HG03575 (cell line): ENCODE measurements around the gene AATF.

Experiments
- ATAC-seq: cut with Tn5 transposase; IDR thresholded peaks from one replicate; pipeline ENCODE4 v1.9.1; 2021; ENCODE audit not compliant: unreplicated experiment, insufficient number of reproducible peaks, low FRiP score; ENCODE audit errors: extremely low read depth

The AATF gene

DNA sequence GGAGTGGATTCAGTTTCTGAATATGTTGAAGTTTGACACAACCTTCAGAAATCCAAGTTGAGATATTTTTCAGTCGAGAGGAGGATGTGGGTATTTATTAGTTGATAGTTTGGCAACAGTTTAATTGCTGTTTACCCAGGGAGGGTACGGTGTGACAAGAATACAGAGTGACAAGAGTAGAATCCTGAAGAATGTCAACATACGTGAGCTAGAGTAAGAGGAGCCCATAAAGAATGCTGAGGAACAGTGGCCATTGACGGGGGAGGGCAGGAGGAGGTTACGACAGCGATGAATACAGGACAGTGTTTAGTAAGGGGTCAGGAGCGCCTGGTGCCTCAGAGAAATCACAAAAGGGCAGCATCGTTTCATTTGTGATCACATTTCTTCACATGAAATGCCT lies 76.5 kb downstream of the AATF start:
- ATAC-seq, result no peak

DNA sequence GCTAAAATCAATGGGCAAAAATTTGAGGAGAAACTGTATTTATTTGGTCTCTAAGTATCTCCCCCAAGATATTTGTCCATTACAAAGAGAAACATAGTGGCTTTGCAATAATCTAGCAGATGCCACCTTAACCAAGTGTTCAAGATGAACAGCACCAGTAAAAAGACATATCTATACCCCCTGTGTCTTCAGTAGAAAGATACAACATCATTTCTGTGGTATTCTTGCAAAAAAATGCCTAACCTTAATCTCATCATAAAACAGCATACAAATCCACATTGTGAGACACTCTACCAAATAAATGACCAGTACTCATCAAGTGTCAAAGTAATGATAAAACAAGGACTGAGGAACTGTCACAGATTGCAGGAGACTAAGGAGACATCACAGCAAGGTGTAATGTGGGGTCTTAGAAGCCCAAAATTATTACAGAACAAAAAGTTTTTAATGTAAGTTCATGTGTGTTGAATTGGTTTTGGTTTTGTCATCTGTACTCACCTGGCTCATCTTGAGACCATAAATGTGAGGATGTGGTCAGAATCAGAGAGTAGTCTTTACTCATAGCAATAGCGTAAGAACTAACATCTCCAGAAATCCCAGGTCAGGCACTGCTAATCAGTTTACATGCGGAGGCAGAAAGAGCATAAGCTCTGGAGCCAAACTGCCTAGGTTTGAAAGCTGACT lies 77.2 kb downstream of the AATF start:
- no peak for ATAC-seq

DNA sequence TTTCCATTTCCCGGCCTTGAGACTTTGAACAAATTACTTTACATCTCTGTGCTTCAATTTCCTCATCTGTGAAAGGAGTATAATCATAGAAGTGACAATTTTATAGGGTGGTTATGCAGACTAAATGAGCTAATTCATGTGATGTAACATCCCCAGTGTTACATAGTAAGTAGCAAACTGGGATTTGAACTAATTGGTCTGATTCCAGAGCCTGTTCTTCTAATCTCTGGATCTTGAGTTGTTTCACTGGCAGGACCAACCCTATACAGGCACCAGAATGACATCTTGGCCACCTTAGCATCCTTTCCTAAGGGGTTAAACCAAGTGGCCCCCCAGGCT lies 77.7 kb downstream of the AATF start:
- no peak for ATAC-seq

- no peak for ATAC-seq
Observed at GRCh38 chr17:37028040-37028439, 79.3 kb downstream of the AATF start.

DNA sequence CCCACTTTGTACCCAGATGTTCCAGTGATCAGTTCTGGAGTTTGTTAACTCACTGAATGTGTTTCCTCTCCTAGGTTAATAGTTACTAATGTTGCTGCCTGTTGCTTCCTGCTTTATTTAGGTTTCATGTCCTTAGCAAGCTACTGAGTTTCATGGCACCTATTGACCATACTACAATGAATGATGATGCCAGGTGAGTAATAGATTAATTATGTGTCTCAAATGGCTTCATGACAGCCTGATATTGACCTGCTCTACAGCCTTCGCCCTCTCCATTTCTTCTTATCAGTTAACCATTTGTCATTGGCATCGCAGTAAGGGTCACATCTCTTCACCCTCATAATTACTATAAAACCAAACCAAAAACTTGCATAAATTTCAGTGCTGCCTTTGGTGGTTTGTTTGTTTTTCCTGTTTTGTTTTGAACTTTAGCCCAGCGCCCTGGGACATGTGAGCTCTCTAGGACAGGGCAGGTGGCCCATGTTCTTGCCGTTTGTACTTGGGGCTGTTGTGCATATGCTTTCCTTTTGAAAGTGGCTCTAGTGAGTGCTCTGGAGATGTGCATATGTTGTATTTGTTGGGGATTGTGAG lies 82.8 kb downstream of the AATF start:
- ATAC-seq, result no peak

DNA sequence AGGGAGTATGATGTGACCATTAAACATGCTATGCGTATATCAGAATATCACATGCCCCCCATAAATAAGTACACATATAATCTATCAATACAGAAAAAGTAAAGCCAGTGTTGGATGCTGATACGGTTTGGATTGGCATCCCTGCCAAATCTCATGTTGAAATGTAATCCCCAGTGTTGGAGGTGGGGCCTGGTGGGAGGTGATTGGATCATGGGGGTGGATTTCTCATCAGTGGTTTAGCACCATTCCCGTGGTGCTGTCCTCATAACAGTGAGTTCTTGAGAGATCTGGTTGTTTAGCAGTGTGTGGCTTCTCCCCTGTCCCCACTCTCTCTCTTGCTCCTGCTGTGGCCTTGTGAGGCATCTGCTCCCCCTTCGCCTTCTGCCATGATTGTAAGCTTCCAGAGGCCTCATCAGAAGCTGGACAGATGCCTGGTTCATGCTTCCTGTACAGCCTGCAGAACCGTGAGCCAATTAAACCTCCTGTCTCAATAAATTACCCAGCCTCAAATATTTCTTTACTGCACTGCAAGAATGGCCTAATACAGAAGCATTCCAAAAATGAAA lies 88.9 kb downstream of the AATF start:
- no peak for ATAC-seq

DNA sequence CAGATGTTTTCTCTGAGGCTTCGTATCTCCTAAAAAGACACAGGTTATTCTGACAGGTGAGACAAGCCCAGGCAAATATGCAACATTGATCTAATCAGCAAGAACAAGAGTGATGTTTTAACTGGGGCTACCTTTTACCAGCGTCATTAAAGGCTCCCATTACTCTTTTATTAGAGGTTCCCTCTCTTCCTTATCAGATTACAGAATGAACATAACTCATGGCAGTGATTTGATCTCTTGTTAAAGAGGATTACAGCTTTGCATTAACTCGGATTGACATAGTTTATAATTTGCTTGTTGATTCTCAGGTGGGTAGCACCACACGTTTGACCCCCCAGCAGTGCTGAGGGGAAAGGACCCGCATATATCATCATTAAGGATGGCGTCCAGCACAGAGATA lies 90.5 kb downstream of the AATF start:
- ATAC-seq, result no peak

DNA sequence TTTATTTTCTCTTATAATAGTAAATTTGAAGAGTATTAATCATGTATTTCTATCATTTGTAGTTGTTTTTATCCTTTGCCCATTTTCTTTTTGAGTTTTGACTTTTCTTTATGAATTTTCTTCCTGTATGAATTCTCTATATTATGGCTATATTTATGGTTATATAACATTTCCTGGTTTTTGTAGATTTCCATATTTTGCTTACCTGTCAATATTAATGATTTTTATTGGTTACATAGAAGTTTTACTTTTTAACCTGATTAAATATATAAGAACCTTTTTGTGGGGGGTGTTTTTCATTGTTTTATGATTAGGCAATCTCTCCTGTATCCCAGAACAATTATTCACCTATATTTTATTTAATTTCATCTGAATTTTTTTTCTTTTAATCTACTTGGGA lies 93.2 kb downstream of the AATF start:
- no peak for ATAC-seq

GRCh38 chr17:37043201-37043600 lies 94.4 kb downstream of the AATF start:
- ATAC-seq, result no peak

DNA sequence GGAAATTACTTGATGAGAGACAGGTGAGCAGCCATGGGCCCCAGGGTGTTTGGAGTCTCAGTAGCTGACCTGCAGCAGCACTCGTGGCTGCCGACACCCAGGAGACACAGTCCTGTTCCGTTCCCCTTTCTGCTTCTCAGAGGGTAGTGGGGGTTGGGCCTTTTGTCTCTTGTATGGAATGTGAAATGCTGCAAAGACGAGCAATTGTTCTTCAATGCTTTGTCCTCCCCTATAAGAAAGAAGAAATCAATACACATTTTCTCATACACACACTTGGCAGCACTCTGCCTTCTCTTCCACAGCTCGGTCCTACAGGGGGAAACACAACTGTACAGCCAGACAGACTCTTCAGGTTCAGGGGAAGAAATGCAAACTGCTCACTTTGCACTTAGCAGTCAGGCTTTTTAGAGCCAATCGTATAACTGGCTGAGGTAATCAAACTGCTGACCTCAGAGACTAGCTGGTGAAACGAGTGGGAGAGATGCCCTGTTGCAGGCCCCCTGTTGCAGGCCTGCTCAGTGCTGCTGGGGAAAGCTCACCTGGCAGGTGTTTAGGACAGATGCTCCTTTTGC lies 96.7 kb downstream of the AATF start:
- no peak for ATAC-seq

DNA sequence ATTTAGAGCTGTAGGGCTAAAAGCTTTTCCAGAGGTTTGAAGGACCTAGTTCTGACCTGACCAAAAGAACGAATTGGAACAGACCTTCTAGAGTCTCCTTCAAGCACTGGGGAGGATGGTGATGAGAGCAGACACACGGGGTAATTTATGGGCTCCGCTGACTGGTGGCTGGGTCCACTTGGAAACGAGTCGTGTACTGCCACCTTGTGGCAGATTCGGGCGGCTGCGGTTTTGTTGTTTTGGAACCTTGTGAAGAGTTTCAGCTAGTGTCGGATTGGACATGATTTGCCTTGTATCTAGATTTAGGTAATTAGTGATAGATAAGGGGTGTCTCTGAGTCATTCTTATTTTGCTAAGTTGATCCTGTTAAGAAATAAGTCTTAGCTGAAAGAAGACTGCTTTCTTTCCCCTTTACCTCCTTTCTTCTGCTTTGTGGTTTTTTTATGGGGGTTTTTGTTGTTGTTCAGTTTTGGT lies 98.9 kb downstream of the AATF start:
- no peak for ATAC-seq

DNA sequence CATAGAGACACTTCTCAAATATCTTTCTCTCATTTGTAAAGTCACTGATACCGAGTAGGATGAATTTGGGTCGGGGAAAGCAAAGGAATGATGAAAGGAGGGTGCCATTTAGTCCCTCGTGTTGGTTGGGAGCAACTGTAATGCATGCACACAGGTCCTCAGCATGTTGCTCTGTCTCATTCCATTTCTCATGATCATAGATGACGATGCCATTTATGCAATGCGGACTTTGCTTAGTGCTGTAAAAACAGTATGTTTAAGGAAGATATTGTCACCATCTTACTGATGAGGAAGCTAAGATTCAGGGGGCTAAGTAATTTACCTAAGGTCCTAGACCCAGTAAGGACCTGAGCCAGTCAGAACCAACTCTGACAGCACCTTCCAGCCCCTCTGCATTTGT lies 100.1 kb downstream of the AATF start:
- no peak for ATAC-seq

DNA sequence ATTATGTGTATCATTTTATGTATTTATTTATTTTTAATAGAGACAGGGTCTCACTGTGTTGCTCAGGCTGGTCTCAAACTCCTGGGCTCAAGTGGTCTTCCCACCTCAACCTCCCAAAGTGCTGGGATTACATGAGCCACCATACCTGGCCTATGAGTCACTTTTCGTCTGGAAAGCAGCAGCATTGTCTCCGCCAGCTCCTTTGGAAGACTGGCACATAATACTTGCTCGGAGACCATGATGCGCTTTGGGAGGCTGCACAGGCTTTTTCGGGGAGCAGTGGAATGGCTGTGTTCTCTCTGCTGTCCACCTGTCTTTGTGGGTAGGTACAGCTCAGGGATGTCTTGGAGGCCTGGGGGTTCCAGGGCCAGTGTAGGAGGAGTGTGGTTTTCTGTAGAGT lies 102.2 kb downstream of the AATF start:
- no peak for ATAC-seq

GRCh38 chr17:37051381-37051780 lies 102.6 kb downstream of the AATF start:
- ATAC-seq, result no peak

DNA sequence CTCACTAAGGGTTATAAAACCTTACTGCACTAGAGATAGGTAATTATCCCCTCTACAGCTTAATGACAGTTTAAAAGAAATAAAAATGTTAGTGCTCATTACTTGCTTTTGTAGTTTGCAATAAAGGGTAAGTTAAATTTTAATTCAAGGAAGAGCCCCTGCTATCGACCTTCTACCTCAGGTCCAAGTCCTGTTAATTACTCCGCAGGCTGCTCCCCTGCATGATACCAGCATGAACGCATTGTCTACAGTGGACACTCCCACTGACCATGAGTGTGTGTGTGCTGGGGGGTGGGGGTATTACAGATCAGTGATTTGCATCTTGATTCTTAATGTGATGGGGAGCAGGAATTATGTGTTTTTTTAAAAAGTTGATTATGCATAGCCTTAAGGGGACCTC lies 103.1 kb downstream of the AATF start:
- no peak for ATAC-seq

DNA sequence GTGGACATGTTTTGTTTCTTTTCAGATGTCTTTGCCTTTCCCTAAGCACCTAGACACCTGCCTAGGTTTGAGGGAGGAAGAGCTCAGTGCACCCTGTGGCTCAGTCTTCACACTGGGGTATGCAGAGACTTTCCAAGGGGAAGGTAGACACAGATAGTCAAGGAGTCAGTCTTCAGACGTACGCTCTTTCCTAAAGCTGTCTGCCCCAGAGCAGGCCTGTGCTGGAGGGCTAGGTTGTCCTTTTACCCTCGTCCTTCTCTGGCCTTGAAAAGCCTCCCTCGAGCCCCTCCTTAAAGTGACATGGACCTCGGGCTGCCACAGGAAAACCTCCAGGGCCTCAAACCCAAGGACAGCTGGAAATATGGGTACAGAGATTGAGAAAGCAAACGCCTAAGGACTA lies 103.7 kb downstream of the AATF start:
- ATAC-seq, result no peak

- no peak for ATAC-seq
Observed at GRCh38 chr17:37054894-37055293, 106.1 kb downstream of the AATF start.

DNA sequence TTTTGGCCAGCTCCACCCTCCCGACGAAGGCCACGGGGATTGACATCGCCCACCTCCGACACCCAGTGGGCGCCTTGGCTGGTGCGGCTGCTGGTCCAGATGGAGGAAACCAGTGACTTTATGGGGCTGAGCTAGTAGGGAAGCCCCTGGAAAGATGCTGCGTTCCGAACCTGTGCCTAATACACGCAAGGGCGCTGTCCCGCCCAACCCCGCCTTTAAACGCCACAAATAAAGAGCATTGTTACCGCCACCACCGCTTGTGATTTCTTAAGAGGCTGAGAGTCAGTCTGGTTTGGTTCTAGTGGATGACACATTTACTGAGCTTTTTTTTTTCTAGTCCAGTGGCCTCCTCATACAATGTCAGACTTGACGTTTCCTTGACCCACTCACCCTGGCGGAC lies 107.9 kb downstream of the AATF start:
- ATAC-seq, result no peak

GRCh38 chr17:37059493-37059892 lies 110.7 kb downstream of the AATF start:
- ATAC-seq, result no peak

- no peak for ATAC-seq
Observed at GRCh38 chr17:37060094-37060493, 111.3 kb downstream of the AATF start.
